ENCODE data around the gene GDF9. TPM values are rescaled to one million over a fixed set of nuclear protein-coding genes. Genes with fewer than 3 reads are reported as not detected.
A peak's percentile ranks its signal among the peaks of the same experiment; 100 is the strongest.

GDF9 gene
- total RNA-seq, 1 experiment from 2014 or later: 0.24 TPM

GRCh38 chr5:132823481-132824050, 42.7 kb downstream of the GDF9 start:
- Histone ChIP-seq H3K9me3 (ENCODE audit: control insufficient read depth, low read depth, low read length) (no peaks in the 10 kb centered on the region), H3K23ac (ENCODE audit: insufficient read length, low read depth, low read length) (no peak overlapping the region), H3K18ac (ENCODE audit: insufficient read length, low read depth, low read length) (peak overlapping the region; percentile 68), H2BK120ac (ENCODE audit: low read depth, low read length, poor library complexity, severe bottlenecking) (no peak overlapping the region), H2BK20ac (ENCODE audit: low read depth, low read length, poor library complexity, severe bottlenecking) (no peak overlapping the region), H3K27ac (ENCODE audit: insufficient read length, low read depth, low read length) (no peak overlapping the region), H4K8ac (replicated peaks; ENCODE audit: insufficient read length, low read depth, low read length) (no peak overlapping the region), H3K4ac (ENCODE audit: low read depth, low read length) (no peak overlapping the region), H3K4me1 (ENCODE audit: insufficient read depth, low read length) (peaks cover 3% of the 10 kb centered on the region), H3K79me2 (ENCODE audit: insufficient read depth, low read length) (no peaks in the 10 kb centered on the region), H4K91ac (ENCODE audit: insufficient read length, low read depth, low read length) (no peak overlapping the region), H3K23me2 (ENCODE audit: insufficient read length, low read depth, low read length, poor library complexity, severe bottlenecking) (peaks cover 14% of the 10 kb centered on the region), H4K20me1 (ENCODE audit: control insufficient read depth, insufficient read depth, insufficient read length) (no peaks in the 10 kb centered on the region), H3T11ph (ENCODE audit: low read length) (no peak overlapping the region), H3K9ac (ENCODE audit: extremely low read depth, insufficient read length, low read length) (no peak overlapping the region), H3K14ac (ENCODE audit: insufficient read depth, low read length) (peak overlapping the region; percentile 86), H3K4me2 (ENCODE audit: insufficient read depth, insufficient read length, low read length) (no peak overlapping the region), H4K5ac (ENCODE audit: insufficient read length, low read depth, low read length) (no peak overlapping the region), H2AK5ac (ENCODE audit: insufficient read length, low read length) (no peak overlapping the region), H2BK12ac (ENCODE audit: insufficient read length, low read depth, low read length) (no peak overlapping the region), H2BK5ac (ENCODE audit: insufficient read length, low read length) (no peak overlapping the region), H3K56ac (ENCODE audit: insufficient read length, low read depth, low read length) (no peak overlapping the region), H3K27me3 (ENCODE audit: insufficient read depth, low read length) (peaks cover 16% of the 10 kb centered on the region; the same call in 1 of the 2 replicates), H2BK15ac (ENCODE audit: low read depth, low read length) (no peak overlapping the region), H3K79me1 (ENCODE audit: insufficient read depth, low read depth, low read length, poor library complexity, severe bottlenecking) (no peaks in the 10 kb centered on the region), H2AFZ (ENCODE audit: low read length) (no peak overlapping the region)
- Mint-ChIP-seq H3K4me3 (peak overlapping the region in 1 of 2 experiments; percentile 43; a peak in 2 of 5 replicates), H3K27ac (no peak overlapping the region), H3K27me3 (ENCODE audit: low read depth) (peaks cover 69% of the 10 kb centered on the region), H3K4me1 (peaks cover 13 to 24% of the 10 kb centered on the region in 2 experiments), H3K36me3 (ENCODE audit: insufficient read depth in 1 of 3, low read depth in 3 of 3) (peaks cover 3 to 6% (median 4%) of the 10 kb centered on the region in 3 experiments; a peak in 6 of 7 replicates), H3K9me3 (no peaks in the 10 kb centered on the region; a peak in 1 of 5 replicates)
- WGBS (ENCODE audit: extremely low coverage, insufficient read length, low lambda C conversion rate): no CpG with 5 or more reads among the region's 7 CpGs
- no peak for TF ChIP-seq CTCF (conservative IDR thresholded peaks at IDR 0.05)
- DNase-seq: no peak
